Testis (tissue), 2 donors: ENCODE results near the gene MTM1.

ENCODE experiments used
- POLR2A ChIP-seq: fragments of 450-650 bp; IDR thresholded peaks from one replicate; pipeline ENCODE4 v1.6.1; 2017; ENCODE audit warnings: antibody characterized with exemption, mild to moderate bottlenecking, moderate library complexity
- TF ChIP-seq, protein P1 (sequence below), 3 experiments: fragments of 450-650 bp in 2 of 3; fragments of 200-600 bp in 1 of 3; sonication (generic) in 1 of 3; IDR thresholded peaks; one replicate each; pipeline ENCODE4 v1.5.1; 2016 to 2019; ENCODE audit warnings: antibody characterized with exemption in 3 of 3, mild to moderate bottlenecking in 2 of 3, moderate library complexity in 1 of 3

DNA sequence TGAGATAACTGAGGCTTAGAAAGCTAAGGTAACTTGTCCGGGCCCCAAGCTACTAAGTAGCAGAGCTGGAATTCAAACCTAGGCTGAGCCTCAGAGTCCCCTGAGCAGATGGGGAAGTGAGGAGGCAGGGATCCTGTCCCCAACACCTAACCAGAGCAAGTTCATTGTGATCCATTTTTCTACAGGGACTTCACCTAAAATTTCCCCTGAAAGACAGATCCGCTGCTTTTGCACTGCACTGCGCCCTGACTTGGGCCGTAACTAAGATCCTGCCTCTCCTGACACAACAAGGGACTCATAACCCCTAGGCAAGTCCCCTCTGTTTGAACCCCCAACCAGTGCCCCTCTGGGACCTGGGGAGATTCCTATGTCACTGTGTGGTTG, 25.6 kb upstream of the MTM1 start:
- TF ChIP-seq, protein P1, sequence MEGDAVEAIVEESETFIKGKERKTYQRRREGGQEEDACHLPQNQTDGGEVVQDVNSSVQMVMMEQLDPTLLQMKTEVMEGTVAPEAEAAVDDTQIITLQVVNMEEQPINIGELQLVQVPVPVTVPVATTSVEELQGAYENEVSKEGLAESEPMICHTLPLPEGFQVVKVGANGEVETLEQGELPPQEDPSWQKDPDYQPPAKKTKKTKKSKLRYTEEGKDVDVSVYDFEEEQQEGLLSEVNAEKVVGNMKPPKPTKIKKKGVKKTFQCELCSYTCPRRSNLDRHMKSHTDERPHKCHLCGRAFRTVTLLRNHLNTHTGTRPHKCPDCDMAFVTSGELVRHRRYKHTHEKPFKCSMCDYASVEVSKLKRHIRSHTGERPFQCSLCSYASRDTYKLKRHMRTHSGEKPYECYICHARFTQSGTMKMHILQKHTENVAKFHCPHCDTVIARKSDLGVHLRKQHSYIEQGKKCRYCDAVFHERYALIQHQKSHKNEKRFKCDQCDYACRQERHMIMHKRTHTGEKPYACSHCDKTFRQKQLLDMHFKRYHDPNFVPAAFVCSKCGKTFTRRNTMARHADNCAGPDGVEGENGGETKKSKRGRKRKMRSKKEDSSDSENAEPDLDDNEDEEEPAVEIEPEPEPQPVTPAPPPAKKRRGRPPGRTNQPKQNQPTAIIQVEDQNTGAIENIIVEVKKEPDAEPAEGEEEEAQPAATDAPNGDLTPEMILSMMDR (IDR thresholded peaks at IDR 0.05), result no peak
- TF ChIP-seq POLR2A, result no peak
